DMS114 treated with DMSO at 0.1 percent for 48 hours (cell line): ENCODE measurements around the gene ATP2B2.
"Not testable (repeated sequence)": the region's sequence is repeated elsewhere in the genome, so short reads cannot be mapped to it uniquely, and the experiment has no call there.

Experiments
- DNase-seq: peaks from one replicate; lab custom pipeline; 2025; ENCODE audit not compliant: unreplicated experiment; lab: John Stamatoyannopoulos, UW

The ATP2B2 gene

GRCh38 chr3:10387881-10388609 lies 117.3 kb downstream of the ATP2B2 start:
- peak; percentile 7 for DNase-seq

GRCh38 chr3:10386121-10386520 lies 119.3 kb downstream of the ATP2B2 start:
- no peak for DNase-seq

- DNase-seq: no peak
These were observed 120.6 kb downstream of the ATP2B2 start for GRCh38 chr3:10384541-10385360.

GRCh38 chr3:10383850-10384248 lies 121.5 kb downstream of the ATP2B2 start:
- no peak for DNase-seq

- DNase-seq: no peak
These were observed 122.2 kb downstream of the ATP2B2 start for GRCh38 chr3:10382892-10383849.

- not testable (repeated sequence) for DNase-seq
These were observed 122.9 kb downstream of the ATP2B2 start for GRCh38 chr3:10382445-10382844.

- DNase-seq: no peak
These were observed 124.0 kb downstream of the ATP2B2 start for GRCh38 chr3:10381336-10381735.

- no peak for DNase-seq
These were observed 124.5 kb downstream of the ATP2B2 start for GRCh38 chr3:10380906-10381305.

- DNase-seq: no peak
These were observed 125.4 kb downstream of the ATP2B2 start for GRCh38 chr3:10379961-10380360.

GRCh38 chr3:10379161-10379560 lies 126.2 kb downstream of the ATP2B2 start:
- DNase-seq: no peak

- DNase-seq: no peak
These were observed 126.6 kb downstream of the ATP2B2 start for GRCh38 chr3:10378742-10379141.

- DNase-seq: no peak
These were observed 127.1 kb downstream of the ATP2B2 start for GRCh38 chr3:10378246-10378645.

- no peak for DNase-seq
These were observed 128.1 kb downstream of the ATP2B2 start for GRCh38 chr3:10377148-10377725.

- no peak for DNase-seq
These were observed 129.0 kb downstream of the ATP2B2 start for GRCh38 chr3:10376353-10376752.

- no peak for DNase-seq
These were observed 129.9 kb downstream of the ATP2B2 start for GRCh38 chr3:10375296-10376053.

GRCh38 chr3:10374311-10374710 lies 131.1 kb downstream of the ATP2B2 start:
- DNase-seq: no peak

GRCh38 chr3:10373686-10374261 lies 131.6 kb downstream of the ATP2B2 start:
- no peak for DNase-seq

GRCh38 chr3:10371789-10372188 lies 133.6 kb downstream of the ATP2B2 start:
- DNase-seq: no peak

- DNase-seq: no peak
These were observed 134.2 kb downstream of the ATP2B2 start for GRCh38 chr3:10371167-10371566.

GRCh38 chr3:10370429-10370828 lies 135.0 kb downstream of the ATP2B2 start:
- no peak for DNase-seq
